Heart right ventricle (tissue), 16 donors: Measurements from ENCODE around the gene DIAPH3. TPM values are rescaled to one million over a fixed set of nuclear protein-coding genes. Genes with fewer than 3 reads are reported as not detected.

Experiments used
- ATAC-seq, 8 donors: fragments of 200-7000 bp; cut with Tn5 transposase; one replicate each; pipeline ENCODE4 v1.9.1; 2020; ENCODE audit warnings: mild to moderate bottlenecking in 8 of 8, moderate library complexity in 8 of 8, moderate number of reproducible peaks in 1 of 8
- DNase-seq, 2 donors: peaks; one replicate each; pipeline ENCODE4 v3.0.0-alpha.2; 2020
- H3K27ac ChIP-seq, 10 donors: fragments of 200-600 bp; sonication (generic) in 2 of 10; one replicate each; pipeline versions ENCODE4 v1.5.0 to v1.8.0; 2020 to 2022; ENCODE audit warnings: mild to moderate bottlenecking in 3 of 10
- H3K27me3 ChIP-seq, 7 donors: fragments of 200-600 bp; one replicate each; pipeline ENCODE4 v1.8.0; 2021 to 2022; ENCODE audit warnings: mild to moderate bottlenecking in 2 of 7
- H3K36me3 ChIP-seq, 9 donors: fragments of 200-600 bp; sonication (generic) in 1 of 9; one replicate each; pipeline versions ENCODE4 v1.5.0 to v1.8.0; 2020 to 2022; ENCODE audit warnings: mild to moderate bottlenecking in 2 of 9
- H3K4me1 ChIP-seq, 9 donors: fragments of 200-600 bp; sonication (generic) in 1 of 9; one replicate each; pipeline versions ENCODE4 v1.5.0 to v1.8.0; 2020 to 2022; ENCODE audit warnings: mild to moderate bottlenecking in 4 of 9
- H3K4me3 ChIP-seq, 10 donors: fragments of 200-600 bp; sonication (generic) in 2 of 10; one replicate each; pipeline versions ENCODE4 v1.5.0 to v1.8.0; 2020 to 2022; ENCODE audit warnings: mild to moderate bottlenecking in 7 of 10, moderate library complexity in 2 of 10
- H3K9me3 ChIP-seq, 11 donors: fragments of 200-600 bp in 10 of 11; sonication (generic) in 2 of 11; one replicate each; pipeline versions ENCODE4 v1.5.0 to v1.8.0; 2013 to 2022; ENCODE audit warnings: mild to moderate bottlenecking in 2 of 11, control low read depth in 1 of 11, moderate library complexity in 1 of 11
- CTCF ChIP-seq, 9 donors: fragments of 200-600 bp; sonication (generic) in 2 of 9; IDR thresholded peaks; one replicate each; pipeline versions ENCODE4 v1.5.0 to v1.8.0; 2021 to 2022; ENCODE audit warnings: antibody characterized with exemption in 9 of 9, mild to moderate bottlenecking in 5 of 9, moderate library complexity in 1 of 9
- WGBS, 2 donors: extraction: QIAGEN DNeasy Blood & Tissue Kit; methylation state at CpG; one replicate each; pipeline ENCODE4 v1.1.7; 2013; ENCODE audit warnings: inconsistent platforms in 1 of 2; 5-methylcytosine and 5-hydroxymethylcytosine counted together
- intact Hi-C, 10 donors: fragments of 100-400 bp; cut with DNase I; formaldehyde crosslinking; loops; one replicate each; pipeline versions ENCODE4 v1.11.1 to v1.14.2; 2022
- polyA plus RNA-seq, 2 donors: library from polyadenylated mRNA; stranded (reverse); fragments of 200-250 nt; gene quantifications; one replicate each; pipeline ENCODE4 v1.2.3, GENCODE V29; 2013
- total RNA-seq, 10 donors: library from RNA; stranded (reverse); fragmentation: NEBNext Ultra II Directional in 3 of 10; extraction: Animal tissue kit (Norgen Biotek cat#: 25700) in 3 of 10; gene quantifications; one replicate each; pipeline versions ENCODE4 v1.2.1 to v1.2.4, GENCODE V29; 2021 to 2023
- donor health status: Arrhythmogenic right ventricular cardiomyopathy.
- donor health status: ischemic (EF 13 %, LVEDD 7.1; RV severe dilation, severe dysfunction).
- donor health status: healthy with polysubstance abuse.
- donor health status: DM: no; HTN: yes; CAD: no.
- donor health status: DM: no; HTN: no; CAD: no.
- donor health status: ischemic (EF 25% LVEDD 6.9; RV normal size, moderate dysfunction).
- donor health status: ischemic (EF 25% LVEDD 5.7; RV mildly dilated, moderate dysfunction).
- donor health status: healthy.
- donor health status: DM: yes; HTN: yes; CAD: no.
- donor health status: Ischemic cardiomyopathy.
- donor health status: ischemic (EF 35%, LVEDD 5.7; RV mildly dilated, moderate dysfunction).
- donor health status: nonischemic (EF 11% LVEDD 7.7; RV severe dilation, severe dysfunction).
- donor health status: DM: yes; HTN: yes; CAD: no.
- donor health status: PGD.
- donor health status: ischemic (EF 29% LVEDD 5.4; RV normal size, mild dysfunction).
- donor health status: nonischemic (EF 23%, LVEDD 6.1; RV moderate dilation, normal function).

The DIAPH3 gene
- total and polyA plus RNA-seq, 12 donors: 0.04 to 2.2 (median 0.19) TPM

- 73 to 74% methylated on average over 4 of the region's 4 CpGs for WGBS, 2 donors
- no peak for DNase-seq
- intact Hi-C loops: no loop called here
These were observed 452.6 kb downstream of the DIAPH3 start for GRCh38 chr13:59710996-59711701.

DNA sequence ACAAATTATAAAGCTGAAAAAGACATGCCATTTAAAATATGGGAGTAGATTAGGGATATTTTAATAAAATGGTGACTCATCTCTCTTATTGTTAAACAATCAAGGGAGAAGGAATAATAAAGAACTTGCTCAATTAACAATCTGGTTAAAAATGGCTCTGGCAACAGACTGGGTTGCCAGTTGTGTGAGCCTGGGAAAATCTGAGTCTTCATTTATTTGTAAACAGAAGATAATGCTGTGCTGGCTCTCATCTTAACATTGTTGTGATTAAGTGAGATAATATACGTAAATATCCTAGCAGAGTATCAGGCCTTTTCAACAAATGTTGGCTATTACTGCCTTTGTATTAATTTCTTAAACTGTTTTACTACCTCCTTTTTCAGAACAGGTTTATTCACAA is 453.3 kb downstream of the DIAPH3 start:
- H3K9me3 ChIP-seq: no peaks in the 10 kb centered on the region
- no peak overlapping the region for H3K4me3 ChIP-seq
- DNase-seq: no peak
- H3K4me1 ChIP-seq: no peaks in the 10 kb centered on the region
- no peak overlapping the region for H3K27ac ChIP-seq
- no peaks in the 10 kb centered on the region for H3K36me3 ChIP-seq
- WGBS, 2 donors: 86 to 87% methylated on average over 1 of the region's 1 CpG
- no peak for TF ChIP-seq CTCF (IDR thresholded peaks at IDR 0.05)
- no peak for ATAC-seq
- no peaks in the 10 kb centered on the region for H3K27me3 ChIP-seq
- intact Hi-C loops: no loop called here

More at GRCh38 chr13:59710996-59711701, 452.6 kb downstream of the DIAPH3 start:
- TF ChIP-seq CTCF (IDR thresholded peaks at IDR 0.05): no peak
- Histone ChIP-seq H3K4me1 (no peaks in the 10 kb centered on the region), H3K27ac (no peak overlapping the region), H3K4me3 (no peak overlapping the region), H3K36me3 (no peaks in the 10 kb centered on the region), H3K9me3 (no peaks in the 10 kb centered on the region), H3K27me3 (no peaks in the 10 kb centered on the region)
- ATAC-seq: no peak

- Histone ChIP-seq H3K27me3 (no peaks in the 10 kb centered on the region), H3K4me3 (no peak overlapping the region), H3K9me3 (no peaks in the 10 kb centered on the region), H3K27ac (no peak overlapping the region), H3K4me1 (no peaks in the 10 kb centered on the region), H3K36me3 (no peaks in the 10 kb centered on the region)
- TF ChIP-seq CTCF (IDR thresholded peaks at IDR 0.05): no peak
- ATAC-seq: no peak
- intact Hi-C loops: no loop called here
- no peak for DNase-seq
- 96 to 97% methylated on average over 8 of the region's 8 CpGs for WGBS, 2 donors
These were observed 457.4 kb downstream of the DIAPH3 start for GRCh38 chr13:59706101-59706976.

DNA sequence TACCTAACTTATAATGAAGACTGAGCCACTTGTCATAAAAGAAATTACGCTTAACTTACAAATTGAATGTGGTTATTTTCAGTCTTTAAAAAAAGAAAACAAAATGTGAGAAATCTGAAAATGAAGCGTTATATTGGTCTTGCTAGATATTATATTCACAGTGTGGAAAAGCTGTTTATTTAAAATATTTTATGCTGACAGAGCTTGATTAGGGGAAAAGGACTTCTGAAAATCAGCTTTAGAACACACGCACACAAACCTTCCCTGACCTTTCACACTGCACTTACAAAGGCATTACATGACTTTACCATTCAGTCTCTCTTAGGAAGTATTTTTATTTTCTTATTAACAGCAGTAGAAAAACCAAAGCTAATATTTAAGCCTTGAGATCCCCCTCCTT is 461.5 kb downstream of the DIAPH3 start:
- ATAC-seq: no peak
- no peaks in the 10 kb centered on the region for H3K27me3 ChIP-seq

More for the DNA sequence above, 461.5 kb downstream of the DIAPH3 start:
- Histone ChIP-seq H3K27ac (no peak overlapping the region), H3K4me1 (no peaks in the 10 kb centered on the region), H3K4me3 (no peak overlapping the region), H3K9me3 (no peaks in the 10 kb centered on the region), H3K36me3 (no peaks in the 10 kb centered on the region)
- intact Hi-C loops: loop anchor here in 1 of 10 donors (1.0 kb wide), 1 partner anchor 34 kb away; no protein-coding TSS in a partner anchor
- TF ChIP-seq CTCF (IDR thresholded peaks at IDR 0.05): no peak
- no peak for DNase-seq
- 98% methylated on average over 3 of the region's 3 CpGs for WGBS, 2 donors
